Esophagus muscularis mucosa (tissue), 3 donors: ENCODE measurements around the gene HLA-DMA.

Experiments
- CTCF ChIP-seq, 3 experiments: fragments of 200-600 bp in 2 of 3; fragments of 450-650 bp in 1 of 3; sonication (generic) in 2 of 3; IDR thresholded peaks; one replicate each; pipeline ENCODE4 v1.5.1; 2017 to 2019; ENCODE audit warnings: antibody characterized with exemption in 3 of 3, mild to moderate bottlenecking in 2 of 3, moderate library complexity in 1 of 3
- POLR2A ChIP-seq: fragments of 450-650 bp; IDR thresholded peaks from one replicate; pipeline ENCODE4 v1.6.1; 2017; ENCODE audit warnings: antibody characterized with exemption, moderate library complexity, mild to moderate bottlenecking, low read depth

- no peak for TF ChIP-seq CTCF (IDR thresholded peaks at IDR 0.05)
- TF ChIP-seq POLR2A: no peak
Observed at GRCh38 chr6:32979720-32980487, 27.0 kb upstream of the HLA-DMA start.
